GM19043 (cell line): ENCODE data around the gene TSPO2.

Experiments
- ATAC-seq: cut with Tn5 transposase; IDR thresholded peaks from one replicate; pipeline ENCODE4 v1.9.1; 2021; ENCODE audit warnings: low read depth; ENCODE audit not compliant: unreplicated experiment

TSPO2 gene

GRCh38 chr6:41025966-41026530 lies 16.2 kb upstream of the TSPO2 start:
- ATAC-seq = no peak

GRCh38 chr6:41027241-41027640 lies 15.0 kb upstream of the TSPO2 start:
- ATAC-seq = no peak

- ATAC-seq = peak; percentile 82
Measured at GRCh38 chr6:41027799-41028560, 14.3 kb upstream of the TSPO2 start.

GRCh38 chr6:41028561-41029412 lies 13.5 kb upstream of the TSPO2 start:
- ATAC-seq = peak; percentile 26

- ATAC-seq = no peak
Measured at GRCh38 chr6:41032830-41033229, 9.4 kb upstream of the TSPO2 start.

GRCh38 chr6:41033776-41034175 lies 8.5 kb upstream of the TSPO2 start:
- no peak for ATAC-seq

- no peak for ATAC-seq
Measured at GRCh38 chr6:41036186-41036585, 6.1 kb upstream of the TSPO2 start.

- ATAC-seq = no peak
Measured at GRCh38 chr6:41036601-41037000, 5.7 kb upstream of the TSPO2 start.

GRCh38 chr6:41037107-41037900 lies 5.0 kb upstream of the TSPO2 start:
- no peak for ATAC-seq

GRCh38 chr6:41038205-41038604 lies 4.1 kb upstream of the TSPO2 start:
- ATAC-seq = no peak

- ATAC-seq = no peak
Measured at GRCh38 chr6:41039060-41039998, 2.9 kb upstream of the TSPO2 start, which contains the start of gene UNC5CL. Gene UNC5CL, minus strand, starts transcription at chr6:41039221. Its CDS starts 4,147 bp downstream, at chr6:41035074.

GRCh38 chr6:41040101-41040939 lies 1.9 kb upstream of the TSPO2 start:
- peak; percentile 68 for ATAC-seq

- no peak for ATAC-seq
Measured at GRCh38 chr6:41040940-41041536, 1.2 kb upstream of the TSPO2 start.

- no peak for ATAC-seq
Measured at GRCh38 chr6:41043151-41043550, 884 bp downstream of the TSPO2 start.

GRCh38 chr6:41045664-41046063 lies 3.4 kb downstream of the TSPO2 start:
- no peak for ATAC-seq

- ATAC-seq = no peak
Measured at GRCh38 chr6:41046084-41046483, 3.8 kb downstream of the TSPO2 start.

- no peak for ATAC-seq
Measured at GRCh38 chr6:41047306-41047705, 5.0 kb downstream of the TSPO2 start.
